ENCODE data around the gene NPVF.

Gene NPVF

DNA sequence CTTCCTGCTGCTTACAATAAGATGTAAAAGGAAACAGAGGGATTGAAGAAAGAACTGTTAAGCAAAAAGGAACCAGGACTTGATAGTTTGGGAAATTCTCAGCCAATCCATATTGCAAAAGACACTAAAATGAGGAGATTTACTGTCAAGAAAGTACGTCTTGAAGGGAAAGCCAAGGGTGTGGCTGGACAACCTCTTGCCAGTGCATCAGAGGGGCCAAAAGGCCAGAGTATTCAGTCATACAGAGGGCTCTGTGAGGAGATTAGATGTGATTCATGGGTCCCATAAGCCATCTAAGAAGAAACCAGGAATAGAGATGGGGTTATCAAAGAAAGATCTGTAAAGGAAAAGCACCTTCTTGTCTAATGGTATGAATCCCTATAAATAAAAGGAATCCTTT lies 25.4 kb upstream of the NPVF start:
- H3K4me3 ChIP-seq (ENCODE audit: low read depth, low read length): no peak overlapping the region
- no peaks in the 10 kb centered on the region for H3K9me3 ChIP-seq (ENCODE audit: control insufficient read depth, insufficient read depth, low read length)
- H3K27ac ChIP-seq (ENCODE audit: low read depth, low read length): no peak overlapping the region
- H3K4me1 ChIP-seq (ENCODE audit: control insufficient read depth, insufficient read depth, low read length): no peaks in the 10 kb centered on the region
- H3K9ac ChIP-seq (ENCODE audit: low read depth, low read length): no peak overlapping the region
- H3K36me3 ChIP-seq (ENCODE audit: control insufficient read depth, insufficient read depth, low read length): no peaks in the 10 kb centered on the region
- H3K27me3 ChIP-seq (ENCODE audit: control insufficient read depth, insufficient read depth, low read length): no peaks in the 10 kb centered on the region

DNA sequence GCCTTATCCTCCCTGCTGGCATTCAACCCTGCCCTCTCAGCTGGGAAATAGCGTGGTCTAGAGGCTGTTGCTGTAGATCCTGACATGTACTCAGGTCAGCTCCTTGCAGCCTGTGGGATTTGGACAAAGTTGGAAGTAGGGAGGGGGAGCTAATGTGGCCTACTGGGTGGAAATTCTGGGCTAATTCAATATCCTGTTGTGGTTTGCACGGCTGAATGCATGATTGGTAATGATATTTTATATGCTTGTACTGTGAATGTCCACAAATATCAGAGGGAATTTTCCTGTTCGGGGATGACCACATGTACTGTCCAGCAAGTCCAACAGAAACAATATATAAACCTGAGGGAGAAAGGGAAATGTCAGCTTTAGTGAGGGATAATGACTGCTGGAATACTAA lies 22.1 kb upstream of the NPVF start:
- no peaks in the 10 kb centered on the region for H3K9me3 ChIP-seq (ENCODE audit: control insufficient read depth, insufficient read depth, low read length)
- no peak overlapping the region for H3K27ac ChIP-seq (ENCODE audit: low read depth, low read length)
- H3K4me1 ChIP-seq (ENCODE audit: control insufficient read depth, insufficient read depth, low read length): no peaks in the 10 kb centered on the region
- H3K36me3 ChIP-seq (ENCODE audit: control insufficient read depth, insufficient read depth, low read length): no peaks in the 10 kb centered on the region
- peaks cover 17% of the 10 kb centered on the region; the same call in 1 of the 2 replicates for H3K27me3 ChIP-seq (ENCODE audit: control insufficient read depth, insufficient read depth, low read length)
- H3K9ac ChIP-seq (ENCODE audit: low read depth, low read length): no peak overlapping the region
- H3K4me3 ChIP-seq (ENCODE audit: low read depth, low read length): no peak overlapping the region

DNA sequence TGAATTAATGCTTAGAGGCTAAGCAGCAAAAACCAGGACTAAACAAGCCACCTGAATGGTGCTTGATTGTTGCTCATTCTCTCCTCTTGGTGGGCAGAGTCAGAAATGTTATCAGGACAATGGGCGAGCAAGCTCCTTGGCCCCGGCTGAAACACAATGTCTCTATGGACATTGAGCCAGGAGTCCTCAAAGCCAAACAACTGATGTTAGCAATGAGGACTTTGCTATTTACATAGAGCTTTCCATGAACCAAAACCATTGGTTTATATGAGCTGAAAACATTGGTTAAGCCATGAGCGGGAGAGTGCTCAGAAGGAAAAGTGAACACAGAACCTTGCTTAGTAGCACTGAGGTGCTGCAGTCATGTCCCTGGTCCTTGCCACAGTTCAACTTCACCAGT lies 21.5 kb upstream of the NPVF start:
- H3K4me1 ChIP-seq (ENCODE audit: control insufficient read depth, insufficient read depth, low read length): peaks cover 3% of the 10 kb centered on the region; the same call in 1 of the 2 replicates
- no peak overlapping the region for H3K4me3 ChIP-seq (ENCODE audit: low read depth, low read length)
- H3K27me3 ChIP-seq (ENCODE audit: control insufficient read depth, insufficient read depth, low read length): peaks cover 19% of the 10 kb centered on the region; the same call in 1 of the 2 replicates
- H3K27ac ChIP-seq (ENCODE audit: low read depth, low read length): no peak overlapping the region
- no peak overlapping the region for H3K9ac ChIP-seq (ENCODE audit: low read depth, low read length)
- H3K36me3 ChIP-seq (ENCODE audit: control insufficient read depth, insufficient read depth, low read length): no peaks in the 10 kb centered on the region
- no peaks in the 10 kb centered on the region for H3K9me3 ChIP-seq (ENCODE audit: control insufficient read depth, insufficient read depth, low read length)

DNA sequence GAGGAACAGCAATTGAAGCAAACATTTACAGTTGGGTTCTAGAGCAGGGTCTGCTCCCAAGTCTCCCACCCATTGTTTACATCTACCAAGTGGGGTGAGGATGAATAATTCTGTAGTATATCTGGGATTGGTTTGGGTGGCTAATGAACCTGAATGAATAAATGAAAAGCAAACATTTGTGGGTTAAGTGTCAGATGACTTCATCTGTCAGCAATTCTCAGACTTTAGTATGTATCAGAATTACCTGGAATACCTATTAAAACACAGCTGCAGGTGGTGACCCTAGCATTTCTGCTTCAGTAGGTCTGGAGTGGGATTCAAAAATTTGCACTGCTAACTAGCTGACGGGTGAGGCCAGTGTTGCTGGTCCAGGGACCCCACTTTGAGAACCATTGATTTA lies 18.0 kb upstream of the NPVF start:
- Histone ChIP-seq H3K4me3 (ENCODE audit: low read depth, low read length) (no peak overlapping the region), H3K36me3 (ENCODE audit: control insufficient read depth, insufficient read depth, low read length) (no peaks in the 10 kb centered on the region), H3K27ac (ENCODE audit: low read depth, low read length) (no peak overlapping the region), H3K9me3 (ENCODE audit: control insufficient read depth, insufficient read depth, low read length) (no peaks in the 10 kb centered on the region), H3K9ac (ENCODE audit: low read depth, low read length) (no peak overlapping the region), H3K27me3 (ENCODE audit: control insufficient read depth, insufficient read depth, low read length) (peaks cover 45% of the 10 kb centered on the region), H3K4me1 (ENCODE audit: control insufficient read depth, insufficient read depth, low read length) (peaks cover 13% of the 10 kb centered on the region; the same call in 1 of the 2 replicates)

DNA sequence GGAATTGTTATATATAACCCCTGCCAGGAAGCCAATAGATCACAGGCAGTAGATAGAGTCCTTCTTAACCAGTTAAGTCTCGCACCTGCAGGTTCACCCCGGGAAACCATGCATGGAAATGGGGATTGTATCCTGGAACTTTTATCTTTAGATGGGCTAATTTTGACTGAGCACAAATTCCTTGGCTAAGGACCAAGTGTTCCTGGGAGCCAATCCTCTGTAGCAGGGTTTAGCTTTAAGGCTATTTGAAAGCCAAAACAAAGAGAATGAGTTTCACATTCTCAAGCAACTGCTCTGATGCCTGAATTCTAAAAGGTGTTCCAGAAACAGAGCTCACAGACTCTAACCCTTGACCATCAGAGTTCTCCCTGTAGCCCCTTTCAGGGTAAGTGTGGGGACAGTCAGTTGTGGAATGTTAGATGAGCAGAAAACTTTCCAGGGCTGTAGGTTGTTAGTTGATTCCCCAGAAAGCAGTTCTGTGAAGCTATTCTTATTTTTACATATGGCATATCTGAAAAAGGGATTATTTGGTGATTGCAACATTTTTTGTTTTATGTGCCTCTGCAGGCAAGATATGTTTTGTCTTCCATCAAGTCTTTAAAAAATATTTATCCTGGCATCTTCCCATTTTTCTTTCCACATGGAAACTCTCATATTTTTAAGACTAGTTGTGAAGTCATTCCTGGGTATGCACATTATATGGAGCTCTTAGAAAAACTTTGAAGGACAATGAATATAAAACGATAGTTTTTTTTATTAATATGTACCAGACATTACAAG lies 16.2 kb upstream of the NPVF start:
- Histone ChIP-seq H3K36me3 (ENCODE audit: control insufficient read depth, insufficient read depth, low read length) (no peaks in the 10 kb centered on the region), H3K27me3 (ENCODE audit: control insufficient read depth, insufficient read depth, low read length) (peaks cover 53% of the 10 kb centered on the region), H3K9ac (ENCODE audit: low read depth, low read length) (no peak overlapping the region), H3K4me1 (ENCODE audit: control insufficient read depth, insufficient read depth, low read length) (peaks cover 13% of the 10 kb centered on the region; the same call in 1 of the 2 replicates), H3K4me3 (ENCODE audit: low read depth, low read length) (no peak overlapping the region), H3K27ac (ENCODE audit: low read depth, low read length) (peak overlapping the region; percentile 60), H3K9me3 (ENCODE audit: control insufficient read depth, insufficient read depth, low read length) (no peaks in the 10 kb centered on the region)

DNA sequence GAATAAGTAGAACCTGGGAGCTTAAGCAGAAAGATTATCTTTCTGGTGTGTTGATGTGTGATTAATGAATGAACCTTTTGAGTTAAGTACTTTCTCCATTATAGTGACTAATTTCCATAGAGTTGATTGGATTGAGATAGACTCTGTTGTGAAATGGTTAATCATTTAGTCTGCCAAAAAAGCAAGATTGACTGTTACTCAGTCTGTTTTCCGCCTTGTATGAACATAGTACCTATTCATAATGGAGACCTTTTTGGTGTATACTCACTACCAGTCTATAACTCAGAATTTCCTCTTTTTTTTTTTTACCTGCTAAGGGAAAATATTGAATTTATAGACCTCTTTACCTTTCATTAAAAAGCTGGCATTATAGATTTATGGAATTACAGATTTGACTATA lies 14.4 kb upstream of the NPVF start:
- H3K27me3 ChIP-seq (ENCODE audit: control insufficient read depth, insufficient read depth, low read length): peaks cover 53% of the 10 kb centered on the region
- H3K9me3 ChIP-seq (ENCODE audit: control insufficient read depth, insufficient read depth, low read length): no peaks in the 10 kb centered on the region
- no peaks in the 10 kb centered on the region for H3K36me3 ChIP-seq (ENCODE audit: control insufficient read depth, insufficient read depth, low read length)
- H3K4me3 ChIP-seq (ENCODE audit: low read depth, low read length): no peak overlapping the region
- H3K27ac ChIP-seq (ENCODE audit: low read depth, low read length): no peak overlapping the region
- no peak overlapping the region for H3K9ac ChIP-seq (ENCODE audit: low read depth, low read length)
- peaks cover 13% of the 10 kb centered on the region; the same call in 1 of the 2 replicates for H3K4me1 ChIP-seq (ENCODE audit: control insufficient read depth, insufficient read depth, low read length)

DNA sequence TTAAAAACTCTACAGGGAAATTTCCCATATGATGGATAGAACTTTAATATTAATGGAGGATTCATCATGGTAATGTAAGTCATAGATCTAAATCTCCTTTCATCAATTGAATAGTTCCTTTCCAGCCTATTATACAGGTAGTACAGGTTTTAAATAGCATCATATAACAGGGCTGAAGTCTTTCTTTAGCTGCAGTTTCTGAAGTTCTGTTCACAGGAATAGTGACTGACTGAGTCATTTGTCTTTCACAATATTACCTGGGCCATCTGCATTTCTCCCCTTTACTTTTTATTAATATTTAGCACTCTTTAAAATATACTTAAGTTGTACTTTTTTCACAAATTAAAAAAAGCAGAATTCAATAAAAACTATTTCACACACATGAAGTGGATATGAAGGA lies 12.6 kb upstream of the NPVF start:
- Histone ChIP-seq H3K9me3 (ENCODE audit: control insufficient read depth, insufficient read depth, low read length) (no peaks in the 10 kb centered on the region), H3K4me1 (ENCODE audit: control insufficient read depth, insufficient read depth, low read length) (peaks cover 13% of the 10 kb centered on the region; the same call in 1 of the 2 replicates), H3K27ac (ENCODE audit: low read depth, low read length) (no peak overlapping the region), H3K4me3 (ENCODE audit: low read depth, low read length) (no peak overlapping the region), H3K27me3 (ENCODE audit: control insufficient read depth, insufficient read depth, low read length) (peaks cover 41% of the 10 kb centered on the region), H3K9ac (ENCODE audit: low read depth, low read length) (no peak overlapping the region), H3K36me3 (ENCODE audit: control insufficient read depth, insufficient read depth, low read length) (no peaks in the 10 kb centered on the region)

DNA sequence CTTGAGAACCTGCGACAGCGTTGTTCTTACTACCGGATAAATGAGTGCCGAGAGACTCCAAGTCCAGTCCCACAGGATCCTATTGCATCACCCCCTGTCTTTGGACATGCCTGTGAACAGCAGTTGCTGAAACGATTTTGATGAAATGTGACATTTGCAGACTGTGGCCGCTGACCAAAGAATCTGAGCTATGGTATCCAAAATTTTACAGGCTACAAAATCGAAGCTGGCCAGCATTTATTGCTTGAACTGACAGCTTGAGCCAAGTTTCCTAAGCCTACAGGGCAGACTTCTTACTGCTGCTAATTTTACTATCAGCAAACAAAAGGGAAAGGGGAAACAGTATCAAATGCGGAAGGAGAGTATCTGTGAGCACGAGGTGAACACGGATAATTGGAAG lies 12.1 kb upstream of the NPVF start:
- Histone ChIP-seq H3K4me3 (ENCODE audit: low read depth, low read length) (no peak overlapping the region), H3K27me3 (ENCODE audit: control insufficient read depth, insufficient read depth, low read length) (peaks cover 36% of the 10 kb centered on the region), H3K9ac (ENCODE audit: low read depth, low read length) (no peak overlapping the region), H3K4me1 (ENCODE audit: control insufficient read depth, insufficient read depth, low read length) (peaks cover 13% of the 10 kb centered on the region; the same call in 1 of the 2 replicates), H3K27ac (ENCODE audit: low read depth, low read length) (no peak overlapping the region), H3K9me3 (ENCODE audit: control insufficient read depth, insufficient read depth, low read length) (no peaks in the 10 kb centered on the region), H3K36me3 (ENCODE audit: control insufficient read depth, insufficient read depth, low read length) (no peaks in the 10 kb centered on the region)

DNA sequence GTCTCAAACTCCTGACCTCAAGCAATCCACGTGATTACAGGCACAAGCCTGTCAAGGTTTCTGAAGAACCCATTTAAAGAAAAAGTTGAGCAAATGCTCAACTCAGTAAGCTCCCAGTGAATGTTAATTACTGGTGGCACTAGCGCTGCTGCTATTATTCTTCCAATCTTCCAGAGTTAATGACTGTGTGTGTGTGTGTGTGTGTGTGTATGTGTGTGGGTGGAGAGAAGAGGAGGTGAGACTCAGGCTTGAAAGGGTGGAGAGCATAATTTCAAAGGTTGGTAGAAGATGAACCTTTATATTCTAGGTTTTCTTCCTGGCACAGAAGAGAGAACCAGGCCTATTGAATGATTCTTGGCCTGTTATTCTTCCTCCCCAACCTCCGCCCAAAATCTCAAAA lies 11.6 kb upstream of the NPVF start:
- H3K9me3 ChIP-seq (ENCODE audit: control insufficient read depth, insufficient read depth, low read length): no peaks in the 10 kb centered on the region

DNA sequence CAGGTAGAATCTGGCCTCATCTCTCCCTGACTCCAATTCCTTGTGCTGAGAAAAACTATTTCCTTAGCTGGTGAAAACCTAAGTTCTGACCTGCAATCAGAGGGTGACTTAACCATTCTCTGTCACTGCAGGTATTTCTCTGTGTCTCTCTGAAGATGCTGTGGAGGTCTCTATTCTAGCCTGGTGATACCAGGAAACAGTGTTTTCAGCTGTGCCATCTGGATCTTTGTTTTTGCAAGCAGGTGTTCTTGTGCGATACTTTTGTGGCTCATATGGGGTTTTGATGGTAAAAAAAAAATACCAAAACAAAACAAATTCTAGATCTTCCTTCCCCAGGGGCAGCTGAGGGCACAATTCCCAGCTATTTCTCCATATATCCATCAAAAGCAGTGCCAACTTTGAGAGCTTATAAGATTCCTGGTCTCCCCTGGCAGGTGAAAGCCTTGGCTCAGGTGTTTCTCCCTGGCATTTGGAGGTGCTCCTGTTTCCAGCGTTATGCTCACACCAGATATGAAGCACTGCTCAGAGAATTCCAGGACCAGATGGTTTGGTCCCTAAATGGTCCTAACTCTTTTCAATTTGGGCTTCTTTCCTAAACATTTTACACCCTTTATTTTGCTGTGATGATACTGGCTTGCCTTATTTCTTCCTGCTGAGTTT lies 9.9 kb upstream of the NPVF start:
- Histone ChIP-seq H3K4me3 (ENCODE audit: low read depth, low read length) (no peak overlapping the region), H3K4me1 (ENCODE audit: control insufficient read depth, insufficient read depth, low read length) (no peaks in the 10 kb centered on the region), H3K9ac (ENCODE audit: low read depth, low read length) (no peak overlapping the region), H3K36me3 (ENCODE audit: control insufficient read depth, insufficient read depth, low read length) (no peaks in the 10 kb centered on the region), H3K27me3 (ENCODE audit: control insufficient read depth, insufficient read depth, low read length) (peaks cover 25% of the 10 kb centered on the region), H3K27ac (ENCODE audit: low read depth, low read length) (no peak overlapping the region), H3K9me3 (ENCODE audit: control insufficient read depth, insufficient read depth, low read length) (no peaks in the 10 kb centered on the region)

More for the DNA sequence above, 11.6 kb upstream of the NPVF start:
- Histone ChIP-seq H3K9ac (ENCODE audit: low read depth, low read length) (no peak overlapping the region), H3K4me3 (ENCODE audit: low read depth, low read length) (no peak overlapping the region), H3K27ac (ENCODE audit: low read depth, low read length) (no peak overlapping the region), H3K4me1 (ENCODE audit: control insufficient read depth, insufficient read depth, low read length) (peaks cover 11% of the 10 kb centered on the region; the same call in 1 of the 2 replicates), H3K36me3 (ENCODE audit: control insufficient read depth, insufficient read depth, low read length) (no peaks in the 10 kb centered on the region), H3K27me3 (ENCODE audit: control insufficient read depth, insufficient read depth, low read length) (peaks cover 33% of the 10 kb centered on the region)

DNA sequence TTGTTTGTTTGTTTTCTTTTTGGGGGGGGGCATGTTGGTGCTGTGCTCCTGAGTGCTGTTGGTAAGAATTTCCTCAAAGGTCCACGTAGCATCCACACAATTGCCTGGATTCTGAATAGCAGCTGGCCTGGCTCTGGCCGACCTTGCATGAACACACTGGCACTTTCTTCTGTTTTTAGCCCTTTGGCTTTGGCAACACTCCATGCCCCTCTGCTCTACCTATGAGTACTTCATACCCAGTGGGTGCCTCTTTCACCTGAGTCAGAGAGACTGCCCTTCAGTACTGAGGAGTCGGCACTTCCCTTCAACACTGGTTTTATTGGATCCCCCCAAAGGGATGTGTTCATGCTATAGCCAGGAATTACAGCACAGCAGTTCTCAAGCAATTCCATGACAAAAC lies 7.2 kb upstream of the NPVF start:
- H3K27me3 ChIP-seq (ENCODE audit: control insufficient read depth, insufficient read depth, low read length): peaks cover 3% of the 10 kb centered on the region; the same call in 1 of the 2 replicates

More for the DNA sequence above, 7.2 kb upstream of the NPVF start:
- no peak overlapping the region for H3K9ac ChIP-seq (ENCODE audit: low read depth, low read length)
- H3K27ac ChIP-seq (ENCODE audit: low read depth, low read length): no peak overlapping the region
- H3K4me3 ChIP-seq (ENCODE audit: low read depth, low read length): no peak overlapping the region
- H3K36me3 ChIP-seq (ENCODE audit: control insufficient read depth, insufficient read depth, low read length): no peaks in the 10 kb centered on the region
- no peaks in the 10 kb centered on the region for H3K9me3 ChIP-seq (ENCODE audit: control insufficient read depth, insufficient read depth, low read length)
- no peaks in the 10 kb centered on the region for H3K4me1 ChIP-seq (ENCODE audit: control insufficient read depth, insufficient read depth, low read length)
